Caco-2 (cell line): Measurements from ENCODE around the gene TAGLN2. TPM values are rescaled to one million over a fixed set of nuclear protein-coding genes. Genes with fewer than 3 reads are reported as not detected.
A peak's percentile ranks its signal among the peaks of the same experiment; 100 is the strongest.

Experiments used
- BruUV-seq: library from RNA; stranded (reverse); fragments of 400-500 nt; replicated peaks from 2 replicates; lab custom pipeline; 2021; lab: Mats Ljungman, UMichigan
- CTCF ChIA-PET: fragments of 300-600 bp; sonication (Branson Sonifier 250); formaldehyde crosslinking; loops from one replicate; lab custom pipeline; 2022; ENCODE audit warnings: antibody characterized with exemption; lab: Charles Lee
- POLR2A ChIA-PET: fragments of 300-600 bp; sonication (Branson Sonifier 250); formaldehyde crosslinking; loops from one replicate; lab custom pipeline; 2022; ENCODE audit warnings: antibody characterized with exemption; lab: Charles Lee
- DNase-seq, 2 experiments: peaks; one replicate each; pipeline versions ENCODE4 v3.0.0 to v3.0.0-alpha.2; 2020 to 2022
- H3K27me3 ChIP-seq: replicated peaks from 2 replicates; pipeline ENCODE4 v1.6.0; 2011; ENCODE audit warnings: low read length; ENCODE audit not compliant: control insufficient read depth, insufficient read depth
- H3K36me3 ChIP-seq: 2 replicates; pipeline ENCODE4 v1.5.1; 2011; ENCODE audit warnings: low read length; ENCODE audit not compliant: control insufficient read depth, insufficient read depth
- H3K4me1 ChIP-seq: fragments of 250-450 bp; sonication (Bioruptor Pico); 2 replicates; pipeline ENCODE4 v1.5.1; 2020; ENCODE audit warnings: mild to moderate bottlenecking
- H3K4me3 ChIP-seq: 2 replicates; pipeline ENCODE4 v1.5.1; 2011; ENCODE audit warnings: low read depth, mild to moderate bottlenecking, control low read depth, low read length
- H3K9me3 ChIP-seq: fragments of 250-450 bp; sonication (Bioruptor Pico); 2 replicates; pipeline ENCODE4 v1.5.1; 2020; ENCODE audit warnings: mild to moderate bottlenecking, moderate library complexity
- H3K27ac Mint-ChIP-seq: one replicate; pipeline ENCODE4 v1.8.0; 2022; ENCODE audit warnings: mixed read lengths; ENCODE audit not compliant: unreplicated experiment
- H3K27me3 Mint-ChIP-seq: one replicate; pipeline ENCODE4 v1.8.0; 2022; ENCODE audit warnings: mixed read lengths; ENCODE audit not compliant: insufficient read depth, unreplicated experiment
- H3K36me3 Mint-ChIP-seq: one replicate; pipeline ENCODE4 v1.8.0; 2022; ENCODE audit warnings: mild to moderate bottlenecking, mixed read lengths; ENCODE audit not compliant: insufficient read depth, unreplicated experiment
- H3K4me1 Mint-ChIP-seq: one replicate; pipeline ENCODE4 v1.8.0; 2022; ENCODE audit warnings: low read depth, mixed read lengths; ENCODE audit not compliant: unreplicated experiment
- H3K4me3 Mint-ChIP-seq: one replicate; pipeline ENCODE4 v1.8.0; 2022; ENCODE audit warnings: mild to moderate bottlenecking, moderate library complexity, mixed read lengths; ENCODE audit not compliant: unreplicated experiment
- H3K9me3 Mint-ChIP-seq: one replicate; pipeline ENCODE4 v1.8.0; 2022; ENCODE audit warnings: mixed read lengths; ENCODE audit not compliant: unreplicated experiment
- intact Hi-C: fragments of 100-400 bp; cut with micrococcal nuclease; formaldehyde crosslinking; loops from one replicate; pipeline ENCODE4 v1.10.0; 2022; ENCODE audit not compliant: unreplicated experiment
- total RNA-seq: library from RNA; stranded (reverse); gene quantifications from 2 replicates; pipeline ENCODE4 v1.2.3, GENCODE V29; 2022
- TF ChIP-seq, protein P1 (sequence below), 2 experiments: fragments of 200-600 bp in 1 of 2; IDR thresholded peaks; 1 replicate in 1 of 2; 2 replicates in 1 of 2; pipeline versions ENCODE4 v1.5.1 to v1.8.0; 2011 to 2022; ENCODE audit warnings: antibody characterized with exemption in 1 of 2, control low read depth in 1 of 2, inconsistent platforms in 1 of 2, low read depth in 1 of 2, low read length in 1 of 2, mild to moderate bottlenecking in 1 of 2, moderate library complexity in 1 of 2; ENCODE audit not compliant: insufficient read depth in 1 of 2, severe bottlenecking in 1 of 2, unreplicated experiment in 1 of 2

The TAGLN2 gene
- total RNA-seq, 1 experiment from 2014 or later: 531 TPM

DNA sequence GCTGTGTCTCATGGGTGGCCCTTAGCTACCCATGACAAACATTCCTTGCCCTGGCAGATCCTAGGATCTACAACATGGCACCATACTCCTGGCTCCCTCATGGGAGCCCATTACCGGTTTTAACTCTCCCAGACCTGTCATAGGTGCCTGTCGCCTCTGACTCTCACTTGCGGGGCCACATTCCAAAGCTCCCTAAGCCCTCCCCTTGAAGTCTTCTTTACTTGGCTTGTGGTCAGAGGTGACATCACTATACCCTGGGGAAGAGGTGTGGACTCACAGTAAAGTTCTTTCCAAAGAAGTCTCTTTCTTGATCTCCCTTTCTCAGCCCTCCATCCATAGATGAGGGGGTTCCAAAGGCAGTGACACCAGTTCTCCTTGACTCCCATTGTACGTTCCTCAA lies 34.1 kb upstream of the TAGLN2 start:
- peaks cover 10% of the 10 kb centered on the region for H3K9me3 Mint-ChIP-seq
- Histone ChIP-seq H3K9me3 (no peaks in the 10 kb centered on the region), H3K4me3 (no peak overlapping the region), H3K36me3 (no peaks in the 10 kb centered on the region), H3K4me1 (peaks cover 41% of the 10 kb centered on the region), H3K27me3 (no peaks in the 10 kb centered on the region)
- DNase-seq: peak; percentile 79 to 81
- H3K27ac Mint-ChIP-seq: peak overlapping the region; percentile 93
- ChIA-PET CTCF (interaction anchor here (1.0 to 1.9 kb wide), 2 partner anchors 14 to 48 kb away, joined by 3 to 8 read pairs; partner anchors contain the start of gene IGSF9), POLR2A (no interaction called here)
- no peaks in the 10 kb centered on the region for H3K27me3 Mint-ChIP-seq
- H3K4me1 Mint-ChIP-seq: peaks cover 36% of the 10 kb centered on the region
- H3K36me3 Mint-ChIP-seq: peaks cover 6% of the 10 kb centered on the region
- BruUV-seq: no TSS peak
- H3K4me3 Mint-ChIP-seq: peak overlapping the region; percentile 27
- intact Hi-C loops: loop anchor here (1.0 to 2.0 kb wide), 2 partner anchors 12 to 21 kb away; no protein-coding TSS in a partner anchor
- TF ChIP-seq, protein P1, sequence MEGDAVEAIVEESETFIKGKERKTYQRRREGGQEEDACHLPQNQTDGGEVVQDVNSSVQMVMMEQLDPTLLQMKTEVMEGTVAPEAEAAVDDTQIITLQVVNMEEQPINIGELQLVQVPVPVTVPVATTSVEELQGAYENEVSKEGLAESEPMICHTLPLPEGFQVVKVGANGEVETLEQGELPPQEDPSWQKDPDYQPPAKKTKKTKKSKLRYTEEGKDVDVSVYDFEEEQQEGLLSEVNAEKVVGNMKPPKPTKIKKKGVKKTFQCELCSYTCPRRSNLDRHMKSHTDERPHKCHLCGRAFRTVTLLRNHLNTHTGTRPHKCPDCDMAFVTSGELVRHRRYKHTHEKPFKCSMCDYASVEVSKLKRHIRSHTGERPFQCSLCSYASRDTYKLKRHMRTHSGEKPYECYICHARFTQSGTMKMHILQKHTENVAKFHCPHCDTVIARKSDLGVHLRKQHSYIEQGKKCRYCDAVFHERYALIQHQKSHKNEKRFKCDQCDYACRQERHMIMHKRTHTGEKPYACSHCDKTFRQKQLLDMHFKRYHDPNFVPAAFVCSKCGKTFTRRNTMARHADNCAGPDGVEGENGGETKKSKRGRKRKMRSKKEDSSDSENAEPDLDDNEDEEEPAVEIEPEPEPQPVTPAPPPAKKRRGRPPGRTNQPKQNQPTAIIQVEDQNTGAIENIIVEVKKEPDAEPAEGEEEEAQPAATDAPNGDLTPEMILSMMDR (IDR thresholded peaks at IDR 0.05; ENCODE audit: insufficient read depth in 1 of 2, low read depth in 1 of 2, low read length in 1 of 2, severe bottlenecking in 1 of 2, unreplicated experiment in 1 of 2): no peak

DNA sequence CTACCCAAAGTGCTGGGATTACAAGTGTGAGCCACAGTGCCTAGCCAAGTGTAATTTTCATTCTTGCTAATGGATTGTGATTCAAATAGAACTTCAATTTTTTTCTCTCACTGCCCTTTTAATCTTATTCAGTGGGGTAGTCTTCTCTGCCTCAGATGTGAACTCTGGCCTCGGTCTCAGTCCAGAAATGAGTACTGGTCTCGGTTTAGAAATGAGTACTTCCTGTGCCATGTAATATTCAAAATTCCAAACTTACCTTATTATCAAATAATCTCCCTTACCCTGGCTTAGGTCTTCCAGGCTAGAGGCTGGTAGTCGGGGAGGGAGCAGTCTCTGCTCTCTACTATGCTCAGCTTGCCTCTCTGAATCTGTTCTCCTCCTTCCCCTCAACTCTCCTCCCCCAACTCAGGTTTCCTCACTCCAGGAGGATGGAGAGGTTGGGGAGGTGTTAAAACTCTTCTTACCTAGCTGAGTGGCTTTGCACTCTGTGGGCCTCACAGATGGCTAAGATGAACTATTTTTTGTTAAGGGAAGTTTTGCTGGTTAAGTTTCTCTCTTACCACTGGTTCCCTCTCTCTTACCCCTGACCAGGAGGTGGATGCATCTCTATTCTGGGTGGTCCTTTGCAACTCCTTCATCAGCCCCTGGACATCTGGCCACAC lies 33.5 kb upstream of the TAGLN2 start:
- Histone ChIP-seq H3K9me3 (no peaks in the 10 kb centered on the region), H3K27me3 (no peaks in the 10 kb centered on the region), H3K4me1 (peaks cover 41% of the 10 kb centered on the region), H3K36me3 (no peaks in the 10 kb centered on the region), H3K4me3 (no peak overlapping the region)
- POLR2A ChIA-PET: no interaction called here
- TSS peak; percentile 35 for BruUV-seq
- Mint-ChIP-seq H3K4me3 (peak overlapping the region; percentile 27), H3K27me3 (no peaks in the 10 kb centered on the region), H3K9me3 (peaks cover 10% of the 10 kb centered on the region), H3K36me3 (peaks cover 6% of the 10 kb centered on the region), H3K27ac (peak overlapping the region; percentile 93), H3K4me1 (peaks cover 42% of the 10 kb centered on the region)
- CTCF ChIA-PET: interaction anchor here (1.0 to 1.9 kb wide), 3 partner anchors 13 to 49 kb away, joined by 3 to 8 read pairs (median 7); partner anchors contain the start of gene IGSF9
- DNase-seq: no peak
- intact Hi-C loops: loop anchor here (1.0 to 2.0 kb wide), 2 partner anchors 12 to 20 kb away; no protein-coding TSS in a partner anchor
- TF ChIP-seq, protein P1 (IDR thresholded peaks at IDR 0.05; ENCODE audit: insufficient read depth in 1 of 2, low read depth in 1 of 2, low read length in 1 of 2, severe bottlenecking in 1 of 2, unreplicated experiment in 1 of 2): no peak

GRCh38 chr1:159957824-159958268 lies 32.5 kb upstream of the TAGLN2 start:
- Mint-ChIP-seq H3K9me3 (peaks cover 10% of the 10 kb centered on the region), H3K36me3 (peaks cover 6% of the 10 kb centered on the region), H3K4me1 (peaks cover 46% of the 10 kb centered on the region), H3K4me3 (no peak overlapping the region), H3K27ac (no peak overlapping the region), H3K27me3 (no peaks in the 10 kb centered on the region)
- intact Hi-C loops: loop anchor here (2.0 kb wide), 1 partner anchor 19 kb away; no protein-coding TSS in a partner anchor
- no peak overlapping the region for H3K4me3 ChIP-seq
- H3K9me3 ChIP-seq: no peaks in the 10 kb centered on the region
- TF ChIP-seq, protein P1 (IDR thresholded peaks at IDR 0.05; ENCODE audit: insufficient read depth in 1 of 2, low read depth in 1 of 2, low read length in 1 of 2, severe bottlenecking in 1 of 2, unreplicated experiment in 1 of 2): no peak
- no TSS peak for BruUV-seq
- DNase-seq: no peak
- POLR2A ChIA-PET: interaction anchor here (0.6 to 0.9 kb wide), 3 partner anchors 12 to 515 kb away, joined by 3 read pairs; partner anchors contain the start of gene IGSF9
- H3K27me3 ChIP-seq: no peaks in the 10 kb centered on the region
- H3K4me1 ChIP-seq: peaks cover 41% of the 10 kb centered on the region
- CTCF ChIA-PET: interaction anchor here (0.5 to 1.9 kb wide), 3 partner anchors 12 to 50 kb away, joined by 3 to 8 read pairs (median 7); partner anchors contain the start of gene IGSF9
- H3K36me3 ChIP-seq: no peaks in the 10 kb centered on the region
